NCI-H1092 (cell line): Measurements from ENCODE around the gene TMEM255B.
"Not testable (repeated sequence)": the region's sequence is repeated elsewhere in the genome, so short reads cannot be mapped to it uniquely, and the experiment has no call there.

ENCODE experiments used
- DNase-seq: peaks from one replicate; lab custom pipeline; 2025; lab: John Stamatoyannopoulos, UW

The TMEM255B gene

DNA sequence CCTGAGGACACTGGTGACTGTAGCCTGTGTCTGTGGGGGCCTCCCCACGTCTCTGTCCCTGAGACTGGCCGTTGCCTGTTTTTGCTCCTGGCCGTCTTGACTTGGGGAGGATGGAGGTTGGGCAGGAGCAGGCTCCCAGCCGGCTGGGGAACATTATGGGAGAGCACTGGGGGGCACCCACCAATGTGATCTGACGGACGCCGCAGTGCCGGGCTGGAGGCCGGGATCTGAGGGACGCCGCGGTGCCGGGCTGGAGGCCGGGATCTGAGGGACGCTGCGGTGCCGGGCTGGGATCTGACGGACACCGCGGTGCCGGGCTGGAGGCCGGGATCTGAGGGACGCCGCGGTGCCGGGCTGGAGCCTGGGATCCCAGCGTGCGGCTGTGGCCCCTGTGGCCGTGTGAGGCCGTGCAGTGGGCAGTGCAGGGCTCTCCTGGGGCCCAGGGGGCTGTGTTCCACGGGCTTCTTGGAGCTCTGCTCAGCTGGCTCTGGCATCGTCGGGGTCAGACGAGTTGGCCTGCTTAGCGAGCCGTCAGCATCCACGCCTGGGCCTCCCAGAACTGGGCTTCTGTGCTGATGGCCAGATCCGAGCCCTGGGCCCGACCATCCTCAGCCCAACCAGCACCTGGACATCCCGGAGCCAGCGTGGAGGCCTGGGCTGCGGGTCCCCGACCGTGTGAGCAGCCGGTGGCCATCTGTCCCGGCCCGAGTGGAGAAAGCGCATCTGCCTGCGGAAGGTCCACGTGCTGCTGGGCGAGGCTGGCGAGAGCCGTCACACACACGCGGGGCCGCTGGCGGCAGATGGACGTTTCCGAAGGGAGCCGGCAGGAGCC lies 59.0 kb downstream of the TMEM255B start:
- DNase-seq: no peak

DNA sequence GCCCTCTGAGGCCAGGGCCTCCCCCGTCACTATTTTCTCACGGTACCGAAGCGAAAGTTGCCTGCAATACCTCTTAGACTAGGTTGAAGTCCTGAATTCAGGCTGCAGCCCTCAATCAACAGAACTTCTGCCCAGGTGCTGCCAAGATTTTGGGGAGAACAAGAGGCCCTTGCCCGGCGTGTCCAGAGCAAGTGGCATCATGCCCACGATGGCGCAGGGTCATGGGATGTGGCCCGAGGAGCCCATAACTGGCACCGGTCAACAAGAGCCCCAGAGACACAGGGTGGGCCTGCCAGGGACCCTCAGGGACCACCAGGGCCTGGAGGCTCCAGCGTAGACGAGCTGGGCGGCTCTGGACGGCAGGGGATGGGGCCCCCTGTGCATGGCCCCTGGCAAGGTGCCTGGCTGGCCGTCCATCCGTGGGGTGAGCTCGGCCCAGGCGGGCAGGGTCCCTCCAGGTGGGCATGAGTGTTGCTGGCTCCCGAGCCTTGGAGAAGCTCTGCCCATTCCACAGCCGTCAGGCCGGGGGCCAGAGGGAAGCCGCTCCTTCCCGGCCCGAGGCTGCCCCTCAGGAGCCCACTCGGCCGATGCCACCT lies 59.8 kb downstream of the TMEM255B start:
- DNase-seq: no peak

DNA sequence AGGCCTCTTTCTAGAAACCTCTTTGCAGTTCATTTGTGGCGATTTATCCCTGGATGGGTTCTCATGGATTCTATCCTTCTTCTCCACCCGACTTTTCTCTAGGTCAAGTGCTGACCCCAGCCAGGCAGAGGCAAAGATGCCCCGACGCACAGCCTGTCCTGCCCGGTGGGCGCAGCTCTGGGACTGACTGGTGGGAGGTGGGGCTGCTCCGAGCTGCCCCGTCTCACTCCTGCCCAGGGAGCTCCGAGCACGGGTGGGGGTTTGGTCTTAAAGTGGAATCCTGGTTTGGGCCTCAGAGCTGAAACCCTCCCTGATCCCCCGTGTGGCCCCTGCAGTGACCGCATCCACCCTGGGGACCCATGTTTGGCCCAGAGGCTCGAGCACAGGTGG lies 60.3 kb downstream of the TMEM255B start:
- DNase-seq: no peak

DNA sequence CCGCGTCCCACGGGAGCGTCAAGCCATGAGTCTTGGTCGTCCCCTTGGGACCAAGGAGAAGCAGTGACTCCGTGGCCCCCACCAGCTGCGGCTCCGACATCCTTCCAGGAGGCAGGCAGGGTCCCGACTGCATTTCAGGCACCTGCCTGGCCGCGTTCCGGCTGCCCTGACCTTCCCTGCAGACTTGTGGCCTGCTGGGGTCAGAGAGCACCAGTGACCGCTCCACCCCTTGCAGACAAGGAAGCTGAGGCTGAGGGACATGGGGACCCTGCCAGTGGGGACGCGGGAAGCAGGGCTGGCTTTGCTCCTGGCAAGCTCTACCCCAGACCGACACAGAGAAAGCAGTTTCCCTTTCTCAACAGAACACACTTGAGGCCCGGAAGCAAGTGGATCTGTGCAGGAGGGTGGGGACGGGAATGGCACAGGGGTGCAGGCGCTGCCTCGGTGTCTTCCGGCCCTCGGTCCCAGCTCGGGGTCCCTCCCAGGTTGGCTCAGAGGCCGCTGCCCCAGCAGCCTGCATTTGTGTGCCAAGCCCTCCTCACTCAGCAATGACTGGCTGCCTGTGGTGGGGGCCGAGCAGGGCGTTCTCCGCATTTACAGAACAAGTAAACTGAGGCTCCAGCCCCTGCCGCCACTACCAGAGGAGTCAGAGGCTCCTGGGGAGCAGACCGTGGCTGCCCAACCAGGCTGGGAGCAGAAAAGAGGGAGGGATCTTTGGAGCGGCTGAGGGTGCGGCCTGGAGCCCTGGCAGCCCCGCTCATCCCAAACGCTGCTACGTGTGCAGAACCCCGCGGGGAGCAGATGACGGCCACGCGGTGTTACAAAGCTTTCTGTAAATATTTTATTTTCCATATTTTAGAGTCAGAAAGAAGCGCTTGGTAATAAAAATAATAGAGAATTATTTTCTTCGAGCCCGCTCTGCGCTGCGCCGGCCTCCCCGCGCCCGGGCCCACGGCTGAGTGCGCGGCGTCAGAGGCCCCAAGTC lies 61.0 kb downstream of the TMEM255B start:
- no peak for DNase-seq

DNA sequence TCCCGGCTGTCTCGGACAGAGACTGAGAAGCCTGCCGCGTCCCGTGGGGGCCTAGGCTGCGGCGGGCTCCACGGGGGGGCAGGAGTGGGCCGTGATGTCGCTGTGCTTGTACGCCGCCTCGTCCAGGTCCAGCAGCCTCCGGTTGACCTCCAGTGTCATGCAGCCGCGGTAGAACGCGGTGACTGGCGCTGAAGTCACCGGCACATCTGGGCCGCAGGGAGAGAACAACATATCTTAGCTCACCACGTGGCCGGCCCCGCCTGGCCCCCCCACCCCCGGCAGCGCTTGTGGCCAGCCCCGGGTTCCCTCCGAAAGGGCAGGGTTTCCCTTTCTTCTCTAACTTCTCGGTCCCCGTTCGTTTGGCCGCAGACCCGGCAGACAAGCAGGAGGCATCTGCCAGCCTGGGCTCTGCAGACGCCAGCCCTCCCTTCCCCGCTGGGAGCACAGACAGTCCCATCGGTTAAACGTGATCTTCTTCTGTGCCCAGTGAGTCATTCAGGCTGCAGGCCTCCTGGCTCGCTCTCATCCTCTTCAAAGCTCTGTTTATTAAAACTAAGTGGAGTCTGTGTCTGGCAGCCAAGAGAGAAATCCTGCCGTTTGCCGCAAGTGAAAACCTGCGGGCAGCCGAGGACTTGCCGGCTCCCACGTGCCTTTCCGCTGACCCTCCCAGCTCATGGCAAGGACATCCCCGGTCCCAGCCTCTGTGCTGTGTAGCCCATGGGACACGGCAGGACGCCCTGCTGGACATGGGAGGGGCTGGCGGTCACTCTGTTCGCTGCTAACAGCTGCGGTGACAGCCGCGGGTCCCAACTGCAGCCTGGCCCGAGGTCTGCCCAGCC lies 62.0 kb downstream of the TMEM255B start:
- peak; percentile 87 for DNase-seq

DNA sequence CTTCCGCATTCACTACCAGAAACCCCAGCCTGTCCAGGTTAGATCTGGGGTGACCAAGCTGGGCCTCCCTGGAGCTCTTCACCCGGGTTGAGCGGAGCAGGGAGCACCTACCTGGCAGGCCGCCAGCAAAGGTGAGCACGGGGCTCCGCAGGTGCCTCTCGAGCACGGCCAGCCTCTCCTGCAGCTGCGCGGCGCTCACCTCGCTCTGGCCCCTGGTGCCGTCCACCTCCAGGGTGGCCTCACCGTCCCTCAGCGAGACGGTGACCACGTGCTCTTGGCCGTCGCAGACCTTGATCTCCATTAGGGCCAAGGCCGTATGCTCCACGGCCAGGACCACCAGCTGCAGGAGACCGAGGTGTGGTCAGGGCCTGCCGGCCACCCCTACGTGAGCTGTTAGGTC lies 62.8 kb downstream of the TMEM255B start:
- no peak for DNase-seq

DNA sequence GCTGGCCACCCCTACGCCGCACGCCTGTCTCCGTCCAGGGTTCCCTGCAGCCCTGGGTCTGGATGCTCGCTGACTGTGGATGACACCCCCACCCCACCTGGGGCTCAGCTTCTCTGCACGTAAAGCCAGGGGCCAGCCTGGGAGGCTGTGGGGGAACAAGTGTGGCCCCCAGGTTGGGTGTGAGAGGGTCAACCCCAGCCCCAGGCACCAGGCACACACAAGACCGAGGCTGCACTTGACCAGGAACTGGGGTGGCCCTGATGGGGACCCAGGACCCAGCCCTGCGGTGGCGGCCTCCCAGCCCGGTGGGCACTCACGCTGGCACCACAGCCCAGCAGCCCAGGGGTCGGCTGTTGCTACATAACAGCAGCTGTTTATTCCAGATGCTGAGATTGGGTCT lies 63.2 kb downstream of the TMEM255B start:
- no peak for DNase-seq

DNA sequence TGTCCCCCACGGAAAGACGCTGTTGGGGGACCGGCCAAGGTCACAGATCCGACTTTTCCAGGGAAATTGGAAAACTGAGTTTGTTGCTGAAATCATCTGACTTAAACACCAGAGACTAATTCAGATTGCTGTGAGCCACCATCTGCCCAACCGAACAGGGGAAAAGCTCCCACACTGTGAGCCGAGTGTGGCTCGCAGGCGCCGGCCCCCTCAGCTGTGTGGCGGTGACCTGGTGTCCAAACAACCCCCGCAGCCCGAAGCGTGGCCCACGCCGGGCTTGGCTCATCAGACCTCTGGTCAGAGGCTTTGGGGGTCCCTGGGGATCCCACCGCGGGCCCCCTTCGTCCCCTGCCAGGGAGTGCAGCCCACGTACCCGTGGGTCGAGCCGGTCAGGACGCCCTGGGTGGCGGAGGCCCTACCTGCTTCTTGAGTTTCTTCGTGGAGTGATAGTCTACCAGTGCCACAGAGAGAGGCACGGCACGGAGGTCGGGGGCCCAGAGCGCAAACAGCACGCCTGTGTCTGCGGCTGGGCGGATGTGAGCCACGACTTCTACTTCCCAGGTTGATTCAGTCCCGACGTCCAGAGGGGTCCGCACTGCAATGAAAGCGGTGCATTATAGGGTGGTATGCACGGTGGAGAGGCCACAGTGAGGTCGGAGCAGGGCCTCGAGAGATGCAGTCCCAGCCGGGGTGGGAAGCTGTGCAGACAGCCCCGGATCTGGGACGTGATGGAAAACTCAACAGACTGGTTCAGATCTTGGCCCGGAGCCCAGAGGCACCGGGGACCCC lies 64.1 kb downstream of the TMEM255B start:
- no peak for DNase-seq

DNA sequence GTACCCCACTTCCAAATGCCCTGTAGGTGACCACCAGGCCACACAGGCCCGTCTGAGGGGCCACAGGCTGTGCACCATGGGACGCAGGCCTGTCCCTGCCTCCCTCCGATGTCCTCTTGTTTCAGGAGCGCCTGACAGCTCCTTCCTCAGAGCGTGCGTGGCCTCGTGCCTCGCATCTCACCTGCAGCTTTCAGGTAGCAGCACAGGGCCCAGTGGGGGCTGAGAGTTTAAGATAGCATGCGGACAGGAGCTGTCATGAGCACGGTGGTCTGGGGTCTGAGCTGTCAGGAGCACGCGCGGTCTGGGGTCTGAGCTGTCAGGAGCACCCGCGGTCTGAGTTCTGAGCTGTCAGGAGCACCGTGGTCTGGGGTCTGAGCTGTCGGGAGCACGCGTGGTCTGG lies 64.7 kb downstream of the TMEM255B start:
- no peak for DNase-seq

DNA sequence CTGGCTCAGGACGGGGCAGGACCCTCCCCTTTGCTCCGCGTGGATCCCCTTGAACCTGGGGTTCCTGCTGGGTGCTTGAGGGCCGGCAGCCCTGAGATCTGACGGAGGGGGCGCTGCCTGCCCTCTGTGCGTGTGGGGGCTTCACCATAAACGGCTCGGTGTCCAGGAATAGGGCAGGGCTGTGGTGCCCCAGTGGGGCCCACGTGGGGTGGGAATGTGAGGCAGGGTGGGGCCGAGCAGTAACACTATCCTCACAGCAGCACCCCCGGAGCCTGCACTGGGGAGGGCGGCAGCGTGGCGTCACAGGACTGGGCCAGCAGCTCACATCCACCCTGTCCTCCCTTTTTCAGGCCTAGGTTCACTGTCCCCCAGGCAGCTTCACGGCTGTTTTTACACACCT lies 66.8 kb downstream of the TMEM255B start:
- DNase-seq: no peak

DNA sequence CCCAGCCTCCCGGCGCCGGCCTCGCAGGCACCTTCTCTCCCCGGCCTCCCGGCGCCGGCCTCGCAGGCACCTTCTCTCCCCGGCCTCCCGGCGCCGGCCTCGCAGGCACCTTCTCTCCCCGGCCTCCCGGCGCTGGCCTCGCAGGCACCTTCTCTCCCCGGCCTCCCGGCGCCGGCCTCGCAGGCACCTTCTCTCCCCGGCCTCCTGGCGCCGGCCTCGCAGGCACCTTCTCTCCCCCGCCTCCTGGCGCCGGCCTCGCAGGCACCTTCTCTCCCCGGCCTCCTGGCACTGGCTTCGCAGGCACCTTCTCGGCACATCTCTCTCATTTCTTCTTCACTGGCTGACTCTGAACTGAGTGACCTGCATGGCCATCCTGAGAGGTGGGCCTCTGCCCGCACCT lies 67.4 kb downstream of the TMEM255B start:
- DNase-seq: not testable (repeated sequence)

DNA sequence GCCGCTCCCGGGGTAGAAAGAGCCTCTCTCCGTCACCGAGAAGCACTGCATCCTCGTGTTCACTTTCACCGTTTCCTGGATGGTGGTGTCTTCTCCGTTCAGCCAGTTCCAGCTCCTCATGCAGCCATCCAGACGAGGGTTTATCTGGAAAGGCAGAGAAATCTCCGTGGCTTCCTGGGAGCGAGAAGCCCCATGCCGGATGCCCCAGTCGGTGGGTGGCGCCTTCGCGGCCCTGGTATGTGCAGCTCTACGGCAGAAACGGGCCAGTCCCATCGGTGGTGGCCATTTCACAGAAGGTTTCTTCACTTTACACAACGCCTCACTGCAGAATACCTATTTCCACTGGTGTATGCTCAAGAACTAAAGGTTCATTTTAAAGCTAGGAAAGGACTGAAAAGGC lies 68.0 kb downstream of the TMEM255B start:
- DNase-seq: no peak

DNA sequence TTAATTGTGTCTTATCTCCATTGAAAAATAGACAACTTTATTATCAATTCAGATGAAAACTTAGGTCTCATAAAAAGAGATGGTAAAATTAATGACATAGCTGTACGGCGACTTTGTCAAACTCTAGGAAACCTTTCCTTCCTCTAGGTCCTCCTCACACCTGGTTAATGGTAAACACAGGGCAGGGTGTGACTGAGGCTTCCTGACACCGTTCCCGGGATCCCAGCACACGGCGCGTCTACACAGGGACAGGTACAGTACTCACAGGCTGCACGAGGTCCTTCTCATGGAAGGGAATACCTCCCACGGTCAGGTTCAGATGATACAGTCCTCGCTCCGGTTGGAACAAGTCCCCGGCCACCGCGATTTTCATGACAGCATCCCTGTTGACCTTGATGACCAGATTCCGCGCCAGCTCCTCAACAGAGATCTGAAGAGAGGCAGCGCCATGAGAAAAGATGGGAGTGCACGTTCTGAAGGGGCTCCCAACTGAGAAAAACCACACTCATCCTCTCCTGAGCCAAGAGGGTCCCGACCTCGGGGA lies 69.3 kb downstream of the TMEM255B start:
- no peak for DNase-seq

DNA sequence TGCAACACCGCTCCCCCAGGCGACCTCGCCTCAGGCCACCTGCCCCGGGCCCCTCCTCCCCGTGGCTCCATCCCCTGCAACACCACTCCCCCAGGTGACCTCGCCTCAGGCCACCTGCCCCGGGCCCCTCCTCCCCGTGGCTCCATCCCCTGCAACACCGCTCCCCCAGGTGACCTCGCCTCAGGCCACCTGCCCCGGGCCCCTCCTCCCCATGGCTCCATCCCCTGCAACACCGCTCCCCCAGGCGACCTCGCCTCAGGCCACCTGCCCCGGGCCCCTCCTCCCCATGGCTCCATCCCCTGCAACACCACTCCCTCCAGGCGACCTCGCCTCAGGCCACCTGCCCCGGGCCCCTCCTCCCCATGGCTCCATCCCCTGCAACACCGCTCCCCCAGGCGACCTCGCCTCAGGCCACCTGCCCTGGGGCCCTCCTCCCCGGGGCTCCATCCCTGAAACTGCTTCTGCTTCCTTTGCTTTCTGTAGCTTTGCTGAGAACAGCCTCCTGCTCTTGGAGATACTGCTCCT lies 71.5 kb downstream of the TMEM255B start:
- not testable (repeated sequence) for DNase-seq

DNA sequence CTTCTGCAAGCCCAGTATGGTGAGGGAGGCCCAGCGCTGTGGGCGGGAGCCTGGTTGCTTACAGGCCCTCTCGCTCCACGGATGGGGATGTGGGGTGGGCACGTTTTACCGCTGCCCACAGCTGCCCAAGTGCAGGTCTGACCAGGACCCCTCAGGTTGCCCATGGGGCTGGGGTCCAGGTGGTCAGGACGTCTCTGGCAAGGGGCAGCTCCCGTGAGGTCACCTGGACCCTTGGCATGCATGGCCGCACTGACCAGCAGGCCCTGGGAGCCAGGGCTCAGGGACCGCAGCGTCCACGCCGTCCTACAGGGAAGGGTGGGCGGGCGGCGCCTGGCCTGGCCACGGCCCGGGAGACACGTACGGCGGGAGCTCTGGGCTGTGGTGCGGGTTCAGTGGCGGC lies 72.0 kb downstream of the TMEM255B start:
- no peak for DNase-seq

DNA sequence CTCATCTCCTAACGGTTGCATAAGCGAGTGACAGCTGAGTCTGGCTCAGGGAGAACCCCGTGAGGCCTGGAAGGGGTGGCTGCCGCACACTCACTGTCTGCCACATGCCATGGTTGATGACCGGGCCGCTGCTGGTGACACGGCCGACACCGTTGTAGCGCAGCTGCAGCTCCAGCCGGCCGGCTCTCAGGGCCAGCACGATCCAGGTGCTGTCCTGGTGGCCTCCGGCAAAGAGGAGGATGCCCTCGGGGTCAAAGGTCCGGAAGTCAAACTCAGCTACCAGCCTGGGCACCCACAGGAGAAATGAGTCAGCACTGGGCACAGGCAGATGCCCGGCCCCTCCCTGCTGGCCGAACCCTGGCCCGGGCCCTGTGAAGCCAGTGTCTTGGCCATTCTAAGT lies 73.2 kb downstream of the TMEM255B start:
- DNase-seq: no peak

DNA sequence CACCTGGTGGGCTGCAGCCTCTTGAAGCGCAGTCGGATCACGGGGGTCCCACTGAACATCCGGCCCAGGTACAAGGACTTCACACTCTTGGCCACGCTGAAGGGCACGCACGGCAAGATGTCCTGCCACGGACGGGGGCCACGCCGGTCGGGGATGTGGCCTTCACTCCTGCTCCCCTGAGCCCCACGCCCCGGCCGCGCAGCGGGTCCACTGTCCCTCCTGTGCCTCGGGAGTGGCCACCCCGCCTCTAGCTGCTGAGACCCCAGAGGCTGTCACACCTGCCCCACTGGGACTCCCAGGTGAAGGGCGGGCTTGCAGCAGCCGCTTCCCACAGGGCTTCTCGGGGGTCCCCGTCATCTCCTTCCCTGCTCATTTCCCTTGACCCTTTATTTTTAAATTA lies 73.6 kb downstream of the TMEM255B start:
- no peak for DNase-seq

DNA sequence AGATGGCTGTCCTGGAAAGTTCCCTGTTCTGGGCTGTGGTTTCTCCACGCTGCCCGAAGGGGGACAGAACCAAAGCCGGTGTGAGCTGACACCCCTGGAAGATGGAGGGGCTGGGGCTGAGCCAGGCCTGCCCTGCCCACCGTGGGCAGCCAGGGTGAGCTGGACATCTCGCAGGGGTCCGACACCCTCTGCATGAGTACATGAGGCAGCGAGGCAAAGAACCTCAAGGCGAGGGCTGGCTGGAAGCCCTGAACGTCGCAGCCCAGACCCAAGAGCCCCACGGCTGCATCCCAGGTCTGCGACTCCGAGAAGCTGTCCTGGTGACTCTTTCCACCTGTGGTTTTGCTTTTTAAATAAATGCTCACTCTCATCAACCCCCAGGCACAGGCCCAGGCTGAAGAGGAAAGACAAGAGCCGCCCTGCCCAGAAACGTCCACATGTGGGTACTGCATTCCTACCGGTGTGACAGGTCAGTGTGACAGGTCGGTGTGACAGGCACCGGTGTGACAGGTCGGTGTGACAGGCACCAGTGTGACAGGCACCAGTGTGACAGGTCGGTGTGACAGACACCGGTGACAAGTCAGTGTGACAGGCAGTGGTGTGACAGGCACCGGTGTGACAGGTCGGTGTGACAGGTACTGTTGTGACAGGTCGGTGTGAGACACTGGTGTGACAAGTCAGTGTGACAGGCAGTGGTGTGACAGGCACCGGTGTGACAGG lies 74.2 kb downstream of the TMEM255B start:
- no peak for DNase-seq

DNA sequence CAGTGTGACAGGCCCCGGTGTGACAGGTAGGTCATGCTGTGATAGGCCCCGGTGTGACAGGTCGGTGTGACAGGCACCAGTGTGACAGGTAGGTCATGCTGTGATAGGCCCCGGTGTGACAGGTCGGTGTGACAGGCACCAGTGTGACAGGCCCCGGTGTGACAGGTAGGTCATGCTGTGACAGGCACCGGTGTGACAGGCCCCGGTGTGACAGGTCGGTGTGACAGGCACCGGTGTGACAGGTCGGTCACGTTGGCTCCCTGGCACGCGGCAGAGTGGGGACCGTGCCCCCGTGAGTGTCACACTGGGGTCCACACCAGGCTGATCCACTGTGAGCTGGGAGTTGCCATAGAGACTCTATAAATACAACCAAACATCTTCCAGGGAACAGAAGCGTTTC lies 75.0 kb downstream of the TMEM255B start:
- DNase-seq: not testable (repeated sequence)
